ENCODE data around the gene REXO1.
A peak's percentile ranks its signal among the peaks of the same experiment; 100 is the strongest.

Gene REXO1

GRCh38 chr19:1875646-1876495 is 27.6 kb upstream of the REXO1 start (continued):
- TF ChIP-seq ZNF692 (tag by site-specific recombination; IDR thresholded peaks at IDR 0.05) (peak; percentile 99), ZSCAN23 (tag by site-specific recombination; IDR thresholded peaks at IDR 0.05) (no peak), ZNF548 (tag by site-specific recombination; IDR thresholded peaks at IDR 0.05) (no peak), ZNF544 (tag by site-specific recombination; IDR thresholded peaks at IDR 0.05) (no peak), ZNF530 (tag by site-specific recombination; IDR thresholded peaks at IDR 0.05; ENCODE audit: low read depth) (no peak), ZNF621 (tag by site-specific recombination; IDR thresholded peaks at IDR 0.05) (no peak), ZNF112 (tag by site-specific recombination; IDR thresholded peaks at IDR 0.05) (no peak), ZNF626 (tag by site-specific recombination; IDR thresholded peaks at IDR 0.05) (no peak), ZNF350 (tag by site-specific recombination; IDR thresholded peaks at IDR 0.05) (no peak), ZNF211 (tag by site-specific recombination; IDR thresholded peaks at IDR 0.05; ENCODE audit: low read depth) (no peak), INSM2 (tag by site-specific recombination; IDR thresholded peaks at IDR 0.05) (peak; percentile 21; the same call in 1 of the 2 replicates), ZBTB20 (tag by site-specific recombination; IDR thresholded peaks at IDR 0.05) (peak; percentile 53; the same call in 1 of the 2 replicates), ZBTB17 (tag by site-specific recombination; IDR thresholded peaks at IDR 0.05) (peak; percentile 33; the same call in 1 of the 2 replicates), WT1 (tag by site-specific recombination; IDR thresholded peaks at IDR 0.05) (no peak), ZNF501 (tag by site-specific recombination; IDR thresholded peaks at IDR 0.05) (peak; percentile 83; the same call in 1 of the 2 replicates), TSHZ1 (tag by site-specific recombination; IDR thresholded peaks at IDR 0.05; ENCODE audit: borderline replicate concordance) (no peak), ZNF362 (tag by site-specific recombination; IDR thresholded peaks at IDR 0.05) (no peak), ZNF791 (tag by site-specific recombination; IDR thresholded peaks at IDR 0.05) (no peak), ZNF529 (tag by site-specific recombination; IDR thresholded peaks at IDR 0.05; ENCODE audit: insufficient replicate concordance) (no peak), ZNF184 (tag by site-specific recombination; IDR thresholded peaks at IDR 0.05) (no peak), ZNF19 (tag by site-specific recombination; IDR thresholded peaks at IDR 0.05; ENCODE audit: low read depth) (no peak), PRDM4 (tag by site-specific recombination; IDR thresholded peaks at IDR 0.05) (no peak), ZNF341 (tag by site-specific recombination; IDR thresholded peaks at IDR 0.05; ENCODE audit: low read depth) (peak; percentile 37; the same call in 1 of the 2 replicates), KLF16 (tag by site-specific recombination; IDR thresholded peaks at IDR 0.05) (no peak; the same call in 1 of the 2 replicates), ZNF558 (tag by site-specific recombination; IDR thresholded peaks at IDR 0.05) (no peak), PRDM6 (tag by site-specific recombination; IDR thresholded peaks at IDR 0.05) (no peak), GLIS1 (tag by site-specific recombination; IDR thresholded peaks at IDR 0.05) (peak; percentile 58), ZNF426 (tag by site-specific recombination; IDR thresholded peaks at IDR 0.05) (no peak)

Measured in HEK293 (cell line).